AG09319 (cell line): Measurements from ENCODE around the gene NLK.

ENCODE experiments used
- DNase-seq: peaks from one replicate; pipeline ENCODE4 v3.0.0-alpha.2; 2010; ENCODE audit warnings: low read depth; ENCODE audit errors: extremely low read depth
- CTCF ChIP-seq: IDR thresholded peaks from 2 replicates; pipeline ENCODE4 v1.5.1; 2011; ENCODE audit warnings: low read depth, mild to moderate bottlenecking, inconsistent platforms, low read length, moderate library complexity

NLK gene

GRCh38 chr17:28193241-28193640 lies 150.8 kb downstream of the NLK start:
- no peak for DNase-seq

GRCh38 chr17:28194382-28194781 lies 151.9 kb downstream of the NLK start:
- TF ChIP-seq CTCF, result no peak
- DNase-seq, result no peak

More at GRCh38 chr17:28193241-28193640, 150.8 kb downstream of the NLK start:
- TF ChIP-seq CTCF, result no peak

- TF ChIP-seq CTCF, result no peak
- no peak for DNase-seq
Observed at GRCh38 chr17:28196636-28197035, 154.2 kb downstream of the NLK start.

GRCh38 chr17:28199115-28199514 lies 156.6 kb downstream of the NLK start:
- DNase-seq, result no peak
- no peak for TF ChIP-seq CTCF

GRCh38 chr17:28199728-28200127 lies 157.3 kb downstream of the NLK start:
- no peak for TF ChIP-seq CTCF
- DNase-seq, result no peak

- no peak for TF ChIP-seq CTCF
- DNase-seq, result no peak
Observed at GRCh38 chr17:28201315-28201714, 158.8 kb downstream of the NLK start.

- no peak for DNase-seq
Observed at GRCh38 chr17:28204244-28204643, 161.8 kb downstream of the NLK start.

More at GRCh38 chr17:28204244-28204643, 161.8 kb downstream of the NLK start:
- TF ChIP-seq CTCF, result no peak
